Effector memory CD4-positive, alpha-beta T cell (primary cell): ENCODE results near the gene ZNF670.

Source experiments
- DNase-seq, 3 donors: peaks; one replicate each; pipeline ENCODE4 v3.0.0-alpha.2; 2020
- H3K27ac ChIP-seq: 2 replicates; pipeline ENCODE4 v1.7.0; 2013; ENCODE audit warnings: mild to moderate bottlenecking, low read length, moderate library complexity; ENCODE audit not compliant: insufficient read depth, poor library complexity, severe bottlenecking
- H3K27me3 ChIP-seq: replicated peaks from 2 replicates; pipeline ENCODE4 v1.7.0; 2013; ENCODE audit warnings: mild to moderate bottlenecking, low read length; ENCODE audit not compliant: insufficient read depth, control insufficient read depth, poor library complexity, severe bottlenecking
- H3K36me3 ChIP-seq: 2 replicates; pipeline ENCODE4 v1.7.0; 2013; ENCODE audit warnings: mild to moderate bottlenecking, low read length, moderate library complexity; ENCODE audit not compliant: control insufficient read depth, insufficient read depth
- H3K4me1 ChIP-seq: 2 replicates; pipeline ENCODE4 v1.7.0; 2013; ENCODE audit warnings: low read length, mild to moderate bottlenecking; ENCODE audit not compliant: control insufficient read depth, insufficient read depth, poor library complexity, severe bottlenecking
- H3K4me3 ChIP-seq: 2 replicates; pipeline ENCODE4 v1.7.0; 2013; ENCODE audit warnings: low read length, low read depth, mild to moderate bottlenecking; ENCODE audit not compliant: insufficient read depth, poor library complexity, severe bottlenecking
- H3K9me3 ChIP-seq: 2 replicates; pipeline ENCODE4 v1.7.0; 2013; ENCODE audit warnings: mild to moderate bottlenecking, low read length, moderate library complexity; ENCODE audit not compliant: control insufficient read depth

The ZNF670 gene

DNA sequence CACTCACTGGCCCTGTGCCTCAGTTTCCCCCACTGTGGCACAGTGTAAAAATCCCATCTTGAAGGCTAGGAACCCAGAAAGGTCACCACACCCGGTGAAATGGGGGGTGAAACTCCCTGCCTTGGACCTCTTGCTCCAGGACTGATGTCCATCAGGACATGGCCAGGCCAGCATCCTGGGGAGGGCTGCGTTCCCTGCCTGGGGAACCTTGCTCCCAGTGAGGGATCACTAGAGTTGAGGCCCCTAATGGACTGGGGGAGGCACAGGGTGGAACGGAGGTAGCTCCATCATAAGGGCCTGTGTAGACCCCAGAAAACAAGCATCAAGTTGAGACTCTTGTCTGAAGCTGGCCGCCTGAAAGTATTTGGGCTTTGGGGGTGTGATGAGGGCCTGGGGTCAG, 10.4 kb upstream of the ZNF670 start:
- DNase-seq = no peak
- H3K36me3 ChIP-seq = no peaks in the 10 kb centered on the region
- no peaks in the 10 kb centered on the region for H3K4me1 ChIP-seq
- H3K27ac ChIP-seq = no peak overlapping the region
- no peaks in the 10 kb centered on the region for H3K9me3 ChIP-seq
- H3K4me3 ChIP-seq = no peak overlapping the region
- H3K27me3 ChIP-seq = no peaks in the 10 kb centered on the region

- no peak overlapping the region for H3K27ac ChIP-seq
- H3K27me3 ChIP-seq = no peaks in the 10 kb centered on the region
- no peaks in the 10 kb centered on the region for H3K4me1 ChIP-seq
- H3K9me3 ChIP-seq = no peaks in the 10 kb centered on the region
- H3K4me3 ChIP-seq = no peak overlapping the region
- H3K36me3 ChIP-seq = no peaks in the 10 kb centered on the region
- DNase-seq = no peak
Measured at GRCh38 chr1:247087256-247087655, 8.6 kb upstream of the ZNF670 start.

DNA sequence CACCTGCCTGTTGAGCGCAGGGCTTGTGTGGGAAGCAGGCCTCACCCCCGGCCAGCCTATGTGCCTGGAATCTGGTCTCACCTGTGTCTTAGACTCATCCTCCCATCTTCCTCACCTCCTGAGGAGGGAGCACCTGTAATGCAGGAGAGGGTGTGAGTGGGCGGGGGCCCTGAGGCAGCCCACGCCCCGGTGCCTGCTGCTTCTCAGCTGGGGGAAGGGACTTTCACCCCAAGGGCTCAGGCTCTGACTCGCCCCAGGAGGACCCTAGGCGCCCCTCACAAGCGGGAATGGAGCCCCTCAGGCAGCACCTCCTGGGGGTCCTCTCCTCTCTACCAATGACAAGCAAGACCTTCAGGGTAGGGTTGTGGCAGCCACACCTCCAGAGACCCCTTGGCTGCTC, 6.7 kb upstream of the ZNF670 start:
- DNase-seq = no peak
- Histone ChIP-seq H3K4me3 (no peak overlapping the region), H3K27me3 (no peaks in the 10 kb centered on the region), H3K36me3 (no peaks in the 10 kb centered on the region), H3K27ac (no peak overlapping the region), H3K4me1 (no peaks in the 10 kb centered on the region), H3K9me3 (no peaks in the 10 kb centered on the region)

DNA sequence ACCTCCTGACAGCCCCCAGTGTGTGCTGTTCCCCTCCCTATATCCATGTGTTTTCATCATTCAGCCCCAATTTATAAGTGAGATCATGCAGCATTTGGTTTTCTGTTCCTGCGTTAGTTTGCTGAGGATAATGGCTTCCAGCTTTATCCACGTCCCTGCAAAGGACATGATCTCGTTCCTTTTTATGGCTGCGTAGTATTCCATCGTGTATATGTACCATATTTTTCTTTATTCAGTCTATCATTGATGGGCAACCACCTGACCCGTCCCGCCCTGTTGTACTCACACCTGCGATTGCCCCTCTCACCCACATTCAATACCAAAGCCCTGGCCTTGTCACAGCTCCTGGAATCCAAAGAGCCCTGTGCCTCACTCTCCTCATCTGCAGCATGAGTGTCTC, 6.2 kb upstream of the ZNF670 start:
- Histone ChIP-seq H3K4me3 (no peak overlapping the region), H3K27ac (no peak overlapping the region)

GRCh38 chr1:247079141-247079874, 697 bp upstream of the ZNF670 start:
- H3K36me3 ChIP-seq = no peaks in the 10 kb centered on the region
- H3K4me3 ChIP-seq = peak overlapping the region; percentile 91
- no peak for DNase-seq
- H3K27me3 ChIP-seq = no peaks in the 10 kb centered on the region
- H3K27ac ChIP-seq = no peak overlapping the region
- peaks cover 5% of the 10 kb centered on the region for H3K4me1 ChIP-seq
- H3K9me3 ChIP-seq = no peaks in the 10 kb centered on the region

More for the DNA sequence above, 6.2 kb upstream of the ZNF670 start:
- H3K27me3 ChIP-seq = no peaks in the 10 kb centered on the region
- H3K9me3 ChIP-seq = no peaks in the 10 kb centered on the region
- no peaks in the 10 kb centered on the region for H3K4me1 ChIP-seq
- DNase-seq = no peak
- H3K36me3 ChIP-seq = no peaks in the 10 kb centered on the region

DNA sequence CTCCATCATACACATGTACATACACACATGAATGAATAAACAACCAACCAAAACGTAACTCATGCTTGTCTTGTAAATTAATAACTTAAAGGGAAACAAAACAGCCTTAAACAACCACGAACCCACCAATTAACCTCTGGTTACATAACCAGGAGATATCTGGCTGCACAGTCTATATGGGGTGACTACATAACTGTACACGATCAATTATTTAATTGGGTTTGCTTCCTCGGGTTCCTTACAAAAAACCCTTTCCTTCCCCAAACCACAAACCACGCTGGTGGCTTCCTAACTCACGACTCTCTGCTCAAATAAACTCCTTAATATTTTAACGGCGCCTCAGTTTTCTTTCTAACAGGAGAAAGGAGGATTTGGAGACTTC, 744 bp downstream of the ZNF670 start:
- H3K4me3 ChIP-seq = peak overlapping the region; percentile 91
- peak in 1 of 3 donors; percentile 11 for DNase-seq

DNA sequence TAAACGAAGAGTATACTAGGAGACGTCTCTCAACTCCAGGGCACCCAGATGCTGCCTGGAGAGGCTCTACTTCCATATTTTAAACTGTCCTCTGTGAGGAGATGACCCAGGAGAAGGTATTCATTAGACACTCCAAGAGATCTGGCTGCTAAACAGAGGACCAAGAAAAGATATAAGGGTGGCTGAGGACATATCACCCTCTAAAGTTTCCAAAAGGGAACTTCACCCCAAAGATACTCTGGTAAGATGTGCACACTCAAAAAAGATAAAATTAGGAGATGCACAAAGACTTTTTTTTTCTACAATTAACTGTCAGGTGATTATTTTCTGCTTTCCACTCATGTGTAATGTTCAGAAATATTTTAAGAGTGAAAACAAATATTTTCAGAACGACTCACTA, 1.4 kb downstream of the ZNF670 start:
- Histone ChIP-seq H3K4me3 (no peak overlapping the region), H3K9me3 (no peaks in the 10 kb centered on the region), H3K4me1 (peaks cover 5% of the 10 kb centered on the region), H3K27me3 (no peaks in the 10 kb centered on the region), H3K27ac (no peak overlapping the region), H3K36me3 (no peaks in the 10 kb centered on the region)
- no peak for DNase-seq

More for the DNA sequence above, 744 bp downstream of the ZNF670 start:
- Histone ChIP-seq H3K27me3 (no peaks in the 10 kb centered on the region), H3K36me3 (no peaks in the 10 kb centered on the region), H3K27ac (peak overlapping the region; percentile 57), H3K4me1 (peaks cover 5% of the 10 kb centered on the region), H3K9me3 (no peaks in the 10 kb centered on the region)

DNA sequence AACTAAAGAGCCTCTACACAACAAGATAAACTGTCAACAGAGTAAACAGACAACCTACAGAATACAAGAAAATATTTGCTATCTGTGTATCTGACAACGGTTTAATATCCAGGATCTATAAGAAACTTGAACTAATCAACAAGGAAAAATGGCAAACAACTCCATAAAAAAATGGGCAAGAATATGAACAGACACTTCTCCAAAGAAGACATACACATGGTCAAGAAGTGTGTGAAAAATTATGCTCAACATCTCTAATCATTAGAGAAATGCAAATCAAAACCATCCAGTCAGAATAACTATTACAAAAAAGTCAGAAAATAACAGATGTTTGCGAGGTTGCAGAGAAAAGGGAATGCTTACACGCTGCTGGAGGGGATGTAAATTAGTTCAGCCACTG, 8.0 kb downstream of the ZNF670 start:
- Histone ChIP-seq H3K9me3 (no peaks in the 10 kb centered on the region), H3K27me3 (no peaks in the 10 kb centered on the region), H3K4me3 (no peak overlapping the region), H3K36me3 (no peaks in the 10 kb centered on the region), H3K4me1 (no peaks in the 10 kb centered on the region), H3K27ac (no peak overlapping the region)
- DNase-seq = no peak

GRCh38 chr1:247064304-247064703, 14.3 kb downstream of the ZNF670 start:
- no peaks in the 10 kb centered on the region for H3K9me3 ChIP-seq
- H3K36me3 ChIP-seq = no peaks in the 10 kb centered on the region
- DNase-seq = no peak
- H3K4me1 ChIP-seq = no peaks in the 10 kb centered on the region
- no peak overlapping the region for H3K27ac ChIP-seq
- H3K27me3 ChIP-seq = no peaks in the 10 kb centered on the region
- H3K4me3 ChIP-seq = no peak overlapping the region

DNA sequence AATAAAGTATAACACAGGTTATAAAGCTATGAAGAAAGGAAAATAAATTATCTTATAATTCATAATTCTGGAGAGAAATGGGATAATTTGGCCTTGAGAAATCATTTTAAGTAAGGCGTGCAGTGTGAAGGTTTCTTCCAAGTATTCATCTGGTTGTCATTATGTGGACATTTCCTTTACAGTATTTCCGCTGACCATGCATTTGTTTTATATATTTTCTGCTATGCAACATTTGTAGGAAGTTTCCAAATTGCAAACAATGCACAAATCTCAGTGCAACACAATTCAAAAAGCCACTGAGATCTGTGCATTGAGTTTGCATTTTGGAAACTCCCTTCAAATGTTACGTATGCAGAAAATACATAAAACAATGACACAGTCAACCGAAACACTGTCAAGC, 17.8 kb downstream of the ZNF670 start:
- Histone ChIP-seq H3K4me3 (no peak overlapping the region), H3K4me1 (no peaks in the 10 kb centered on the region), H3K27me3 (no peaks in the 10 kb centered on the region), H3K9me3 (peaks cover 5% of the 10 kb centered on the region), H3K27ac (no peak overlapping the region), H3K36me3 (no peaks in the 10 kb centered on the region)
- DNase-seq = no peak
